Gastrocnemius medialis (tissue), 4 donors: ENCODE data around the gene SYNPR. TPM values are rescaled to one million over a fixed set of nuclear protein-coding genes. Genes with fewer than 3 reads are reported as not detected.
A peak's percentile ranks its signal among the peaks of the same experiment; 100 is the strongest.

Experiments
- ATAC-seq, 2 donors: fragments of 150-250 bp; one replicate each; pipeline ENCODE4 v1.9.1; 2016
- DNase-seq, 2 donors: peaks; one replicate each; pipeline ENCODE4 v3.0.0-alpha.2; 2019
- H3K27ac ChIP-seq, 4 donors: fragments of 200-600 bp; sonication (generic); 1 replicate in 1 of 4; 2 replicates in 3 of 4; pipeline ENCODE4 v1.5.1; 2016 to 2018; ENCODE audit warnings: mild to moderate bottlenecking in 2 of 4, moderate library complexity in 1 of 4
- H3K27me3 ChIP-seq, 3 donors: fragments of 200-600 bp; sonication (generic) in 2 of 3; 1 replicate in 1 of 3; 2 replicates in 2 of 3; pipeline versions ENCODE4 v1.5.1 to v1.6.0; 2016 to 2019; ENCODE audit warnings: mild to moderate bottlenecking in 1 of 3, moderate library complexity in 1 of 3
- H3K36me3 ChIP-seq, 2 donors: fragments of 200-600 bp; sonication (generic) in 1 of 2; one replicate each; pipeline ENCODE4 v1.5.1; 2017 to 2018
- H3K4me1 ChIP-seq, 2 donors: fragments of 200-600 bp; sonication (generic) in 1 of 2; one replicate each; pipeline ENCODE4 v1.5.1; 2016 to 2017; ENCODE audit warnings: mild to moderate bottlenecking in 2 of 2
- H3K4me3 ChIP-seq, 4 donors: fragments of 200-600 bp; sonication (generic) in 3 of 4; 1 replicate in 1 of 4; 2 replicates in 3 of 4; pipeline ENCODE4 v1.5.1; 2016 to 2019; ENCODE audit warnings: mild to moderate bottlenecking in 2 of 4
- H3K9me3 ChIP-seq, 3 donors: fragments of 200-600 bp; sonication (generic) in 2 of 3; 1 replicate in 1 of 3; 2 replicates in 2 of 3; pipeline ENCODE4 v1.5.1; 2016 to 2019
- CTCF ChIP-seq, 5 experiments: fragments of 450-650 bp in 3 of 5; fragments of 200-600 bp in 2 of 5; sonication (generic) in 2 of 5; IDR thresholded peaks in 4 of 5; conservative IDR thresholded peaks in 1 of 5; 1 replicate in 4 of 5; 2 replicates in 1 of 5; pipeline ENCODE4 v1.5.1; 2016 to 2019; ENCODE audit warnings: antibody characterized with exemption in 5 of 5, mild to moderate bottlenecking in 3 of 5, moderate library complexity in 3 of 5
- POLR2A ChIP-seq, 2 donors: fragments of 450-650 bp; IDR thresholded peaks; one replicate each; pipeline ENCODE4 v1.6.1; 2017; ENCODE audit warnings: antibody characterized with exemption in 2 of 2, mild to moderate bottlenecking in 2 of 2, moderate library complexity in 2 of 2
- in situ Hi-C, 4 donors: fragments of 200-750 bp; cut with MboI; loops; one replicate each; pipeline versions ENCODE4 v1.15.0 to v1.8.0; 2017; ENCODE audit warnings: low sequenced_read_pairs in 4 of 4
- intact Hi-C: fragments of 100-400 bp; cut with DNase I; formaldehyde crosslinking; loops from one replicate; pipeline ENCODE4 v1.15.1; 2023; ENCODE audit warnings: low total_unique reads
- total RNA-seq, 4 donors: library from RNA; depleted of rRNA; stranded (reverse); fragments of >200 nt; gene quantifications; one replicate each; pipeline versions ENCODE4 v1.1.0 to v1.2.3, GENCODE V29; 2016

The SYNPR gene
- total RNA-seq = not detected

GRCh38 chr3:63278171-63279004 lies at the start of gene SYNPR:
TSS of gene SYNPR (plus strand) at chr3:63278308.
- intact Hi-C loops (no loop called here), in situ Hi-C loops (no loop called here)
- H3K4me1 ChIP-seq = no peaks in the 10 kb centered on the region
- H3K9me3 ChIP-seq = no peaks in the 10 kb centered on the region
- ATAC-seq (no peak), DNase-seq (no peak)
- no peak within 1 kb of the TSS for H3K4me3 ChIP-seq
- TF ChIP-seq CTCF (IDR thresholded peaks at IDR 0.05 in 4 of 5, conservative IDR thresholded peaks at IDR 0.05 in 1 of 5) = no peak
- no peak for TF ChIP-seq POLR2A (IDR thresholded peaks at IDR 0.05)
- H3K27ac ChIP-seq = no peak within 1 kb of the TSS
- H3K27me3 ChIP-seq = peaks cover 16 to 23% (median 20%) of the 10 kb centered on the region in 3 donors
- no peaks in the 10 kb centered on the region for H3K36me3 ChIP-seq

- H3K36me3 ChIP-seq = no peaks in the 10 kb centered on the region
- no peaks in the 10 kb centered on the region for H3K27me3 ChIP-seq
- H3K4me1 ChIP-seq = no peaks in the 10 kb centered on the region
- no peak overlapping the region for H3K27ac ChIP-seq
- H3K4me3 ChIP-seq = no peak overlapping the region
- intact Hi-C loops (loop anchor here (5.0 kb wide), 1 partner anchor 606 kb away; no protein-coding TSS in a partner anchor), in situ Hi-C loops (loop anchor here in 1 of 4 donors (25.0 kb wide), 1 partner anchor 616 kb away; no protein-coding TSS in a partner anchor)
- ATAC-seq = no peak
- H3K9me3 ChIP-seq = no peaks in the 10 kb centered on the region
- DNase-seq = no peak
- TF ChIP-seq CTCF (IDR thresholded peaks at IDR 0.05 in 4 of 5, conservative IDR thresholded peaks at IDR 0.05 in 1 of 5) (peak in 2 of 5 experiments; percentile 16 to 37), POLR2A (IDR thresholded peaks at IDR 0.05) (no peak)
Measured at GRCh38 chr3:63228677-63229076, 49.4 kb upstream of the SYNPR start.

- H3K4me3 ChIP-seq = no peak overlapping the region
- no peaks in the 10 kb centered on the region for H3K9me3 ChIP-seq
- in situ Hi-C loops (loop anchor here in 1 of 4 donors (25.0 kb wide), 1 partner anchor 618 kb away; no protein-coding TSS in a partner anchor), intact Hi-C loops (no loop called here)
- H3K4me1 ChIP-seq = no peaks in the 10 kb centered on the region
- no peaks in the 10 kb centered on the region for H3K36me3 ChIP-seq
- DNase-seq = no peak
- TF ChIP-seq CTCF (IDR thresholded peaks at IDR 0.05 in 4 of 5, conservative IDR thresholded peaks at IDR 0.05 in 1 of 5) = no peak
- no peak overlapping the region for H3K27ac ChIP-seq
- ATAC-seq = no peak
- no peaks in the 10 kb centered on the region for H3K27me3 ChIP-seq
Measured at GRCh38 chr3:63230146-63230545, 48.0 kb upstream of the SYNPR start.

- no peaks in the 10 kb centered on the region for H3K27me3 ChIP-seq
- H3K4me1 ChIP-seq = no peaks in the 10 kb centered on the region
- no peaks in the 10 kb centered on the region for H3K9me3 ChIP-seq
- no peak for DNase-seq
- in situ Hi-C loops = loop anchor here in 1 of 4 donors (25.0 kb wide), 1 partner anchor 619 kb away; no protein-coding TSS in a partner anchor
- ATAC-seq = no peak
- intact Hi-C loops = no loop called here
- no peak overlapping the region for H3K27ac ChIP-seq
- no peak for TF ChIP-seq POLR2A (IDR thresholded peaks at IDR 0.05)
- TF ChIP-seq CTCF (IDR thresholded peaks at IDR 0.05 in 4 of 5, conservative IDR thresholded peaks at IDR 0.05 in 1 of 5) = no peak
- H3K36me3 ChIP-seq = no peaks in the 10 kb centered on the region
- H3K4me3 ChIP-seq = no peak overlapping the region
Measured at GRCh38 chr3:63231643-63232042, 46.5 kb upstream of the SYNPR start.
